NB4 (cell line): ENCODE data around the gene UNC45A.

Experiments used
- DNase-seq: peaks from one replicate; pipeline ENCODE4 v3.0.0; 2010; ENCODE audit warnings: low read depth
- H3K4me3 ChIP-seq: one replicate; pipeline ENCODE4 v1.5.1; 2011; ENCODE audit warnings: mild to moderate bottlenecking, low read depth, low read length, moderate library complexity
- CTCF ChIP-seq: IDR thresholded peaks from one replicate; pipeline ENCODE4 v1.5.1; 2012; ENCODE audit warnings: low read depth, low read length
- MAX ChIP-seq: IDR thresholded peaks from 2 replicates; pipeline ENCODE4 v1.6.1; 2011; ENCODE audit warnings: low read depth, low read length
- MYC ChIP-seq: IDR thresholded peaks from 2 replicates; pipeline ENCODE4 v1.6.1; 2011; ENCODE audit warnings: low read depth, low read length
- POLR2A ChIP-seq: IDR thresholded peaks from 2 replicates; pipeline ENCODE4 v1.6.1; 2011; ENCODE audit warnings: mild to moderate bottlenecking; ENCODE audit not compliant: insufficient read length; ENCODE audit errors: extremely low read depth

Gene UNC45A

GRCh38 chr15:90932660-90932991, 2.5 kb upstream of the UNC45A start:
- DNase-seq = no peak
- TF ChIP-seq MYC = no peak
- H3K4me3 ChIP-seq = no peak overlapping the region

GRCh38 chr15:90933301-90933700, 1.8 kb upstream of the UNC45A start:
- DNase-seq = no peak
- H3K4me3 ChIP-seq = no peak overlapping the region
- TF ChIP-seq MYC (no peak), CTCF (no peak), POLR2A (no peak), MAX (no peak)

- DNase-seq = peak; percentile 91
- peak overlapping the region; percentile 63 for H3K4me3 ChIP-seq
- TF ChIP-seq MAX (peak; percentile 47), POLR2A (no peak), MYC (peak; percentile 38), CTCF (peak; percentile 97)
Observed at GRCh38 chr15:90934256-90934948, 683 bp upstream of the UNC45A start.

GRCh38 chr15:90936823-90937222, 1.7 kb downstream of the UNC45A start:
- H3K4me3 ChIP-seq = no peak overlapping the region
- no peak for DNase-seq
- no peak for TF ChIP-seq POLR2A
- TF ChIP-seq CTCF = no peak
- no peak for TF ChIP-seq MAX
- no peak for TF ChIP-seq MYC

GRCh38 chr15:90938261-90938660, 3.2 kb downstream of the UNC45A start:
- TF ChIP-seq MAX (no peak), CTCF (no peak), MYC (no peak), POLR2A (no peak)
- H3K4me3 ChIP-seq = no peak overlapping the region
- DNase-seq = no peak

- no peak for TF ChIP-seq MAX
- TF ChIP-seq POLR2A = no peak
- no peak for TF ChIP-seq CTCF
- TF ChIP-seq MYC = no peak
- no peak overlapping the region for H3K4me3 ChIP-seq
- no peak for DNase-seq
Observed at GRCh38 chr15:90939756-90940155, 4.7 kb downstream of the UNC45A start.
